ENCODE data around the gene FUS. TPM values are rescaled to one million over a fixed set of nuclear protein-coding genes. Genes with fewer than 3 reads are reported as not detected.
A peak's percentile ranks its signal among the peaks of the same experiment; 100 is the strongest.

Gene FUS
- total RNA-seq, 1 experiment from 2014 or later, result 522 TPM

GRCh38 chr16:31187808-31188189 lies 7.9 kb downstream of the FUS start:
- intact Hi-C loops (cut with micrococcal nuclease), result no loop called here
- no peak for ATAC-seq
- H3K4me2 ChIP-seq (ENCODE audit: low read length), result no peak overlapping the region
- ChIA-PET POLR2A (no interaction called here), CTCF (no interaction called here), RAD21 (ENCODE audit: low non-redundant PET in 1 of 2, low total read pairs in 2 of 2, uncharacterized antibody in 2 of 2, unreplicated experiment in 2 of 2) (no interaction called here)
- no peak overlapping the region for H3K9ac ChIP-seq (ENCODE audit: low read length)
- peaks cover 100% of the 10 kb centered on the region for H3K79me2 ChIP-seq (ENCODE audit: insufficient read depth, low read length)
- no peak for DNase-seq (ENCODE audit: low read depth, low spot score)
- TF ChIP-seq, protein P1, sequence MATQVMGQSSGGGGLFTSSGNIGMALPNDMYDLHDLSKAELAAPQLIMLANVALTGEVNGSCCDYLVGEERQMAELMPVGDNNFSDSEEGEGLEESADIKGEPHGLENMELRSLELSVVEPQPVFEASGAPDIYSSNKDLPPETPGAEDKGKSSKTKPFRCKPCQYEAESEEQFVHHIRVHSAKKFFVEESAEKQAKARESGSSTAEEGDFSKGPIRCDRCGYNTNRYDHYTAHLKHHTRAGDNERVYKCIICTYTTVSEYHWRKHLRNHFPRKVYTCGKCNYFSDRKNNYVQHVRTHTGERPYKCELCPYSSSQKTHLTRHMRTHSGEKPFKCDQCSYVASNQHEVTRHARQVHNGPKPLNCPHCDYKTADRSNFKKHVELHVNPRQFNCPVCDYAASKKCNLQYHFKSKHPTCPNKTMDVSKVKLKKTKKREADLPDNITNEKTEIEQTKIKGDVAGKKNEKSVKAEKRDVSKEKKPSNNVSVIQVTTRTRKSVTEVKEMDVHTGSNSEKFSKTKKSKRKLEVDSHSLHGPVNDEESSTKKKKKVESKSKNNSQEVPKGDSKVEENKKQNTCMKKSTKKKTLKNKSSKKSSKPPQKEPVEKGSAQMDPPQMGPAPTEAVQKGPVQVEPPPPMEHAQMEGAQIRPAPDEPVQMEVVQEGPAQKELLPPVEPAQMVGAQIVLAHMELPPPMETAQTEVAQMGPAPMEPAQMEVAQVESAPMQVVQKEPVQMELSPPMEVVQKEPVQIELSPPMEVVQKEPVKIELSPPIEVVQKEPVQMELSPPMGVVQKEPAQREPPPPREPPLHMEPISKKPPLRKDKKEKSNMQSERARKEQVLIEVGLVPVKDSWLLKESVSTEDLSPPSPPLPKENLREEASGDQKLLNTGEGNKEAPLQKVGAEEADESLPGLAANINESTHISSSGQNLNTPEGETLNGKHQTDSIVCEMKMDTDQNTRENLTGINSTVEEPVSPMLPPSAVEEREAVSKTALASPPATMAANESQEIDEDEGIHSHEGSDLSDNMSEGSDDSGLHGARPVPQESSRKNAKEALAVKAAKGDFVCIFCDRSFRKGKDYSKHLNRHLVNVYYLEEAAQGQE (IDR thresholded peaks at IDR 0.05; ENCODE audit: low read depth), result no peak
- TF ChIP-seq POLR2AphosphoS5 (IDR thresholded peaks at IDR 0.05; ENCODE audit: low read depth, low read length), result peak; percentile 33; the same call in 1 of the 2 replicates
- no peak overlapping the region for H2AFZ ChIP-seq (ENCODE audit: low read depth, low read length, poor library complexity, severe bottlenecking)
- no peaks in the 10 kb centered on the region for H3K4me1 ChIP-seq (ENCODE audit: control insufficient read depth in 1 of 2, insufficient read depth in 2 of 2, low read length in 2 of 2)
- no TSS peak for BruUV-seq (replicated peaks)
- no peaks in the 10 kb centered on the region for H3K9me3 ChIP-seq (ENCODE audit: control insufficient read depth in 1 of 2, insufficient read depth in 1 of 2, low read depth in 1 of 2, low read length in 2 of 2)
- peaks cover 90 to 99% of the 10 kb centered on the region in 2 experiments for H3K36me3 ChIP-seq (ENCODE audit: control insufficient read depth in 1 of 2, insufficient read depth in 2 of 2, low read length in 2 of 2)
- no peak overlapping the region for H3K27ac ChIP-seq (ENCODE audit: low read depth, low read length)
- no peaks in the 10 kb centered on the region for H3K9me2 ChIP-seq (ENCODE audit: insufficient read depth)
- H3K27me3 ChIP-seq (ENCODE audit: insufficient read depth, low read length), result no peaks in the 10 kb centered on the region
- H3K4me3 ChIP-seq (replicated peaks in 1 of 2; ENCODE audit: low read depth in 1 of 2, low read length in 2 of 2), result no peak overlapping the region
- peaks cover 88% of the 10 kb centered on the region for H4K20me1 ChIP-seq (ENCODE audit: insufficient read depth)

DNA sequence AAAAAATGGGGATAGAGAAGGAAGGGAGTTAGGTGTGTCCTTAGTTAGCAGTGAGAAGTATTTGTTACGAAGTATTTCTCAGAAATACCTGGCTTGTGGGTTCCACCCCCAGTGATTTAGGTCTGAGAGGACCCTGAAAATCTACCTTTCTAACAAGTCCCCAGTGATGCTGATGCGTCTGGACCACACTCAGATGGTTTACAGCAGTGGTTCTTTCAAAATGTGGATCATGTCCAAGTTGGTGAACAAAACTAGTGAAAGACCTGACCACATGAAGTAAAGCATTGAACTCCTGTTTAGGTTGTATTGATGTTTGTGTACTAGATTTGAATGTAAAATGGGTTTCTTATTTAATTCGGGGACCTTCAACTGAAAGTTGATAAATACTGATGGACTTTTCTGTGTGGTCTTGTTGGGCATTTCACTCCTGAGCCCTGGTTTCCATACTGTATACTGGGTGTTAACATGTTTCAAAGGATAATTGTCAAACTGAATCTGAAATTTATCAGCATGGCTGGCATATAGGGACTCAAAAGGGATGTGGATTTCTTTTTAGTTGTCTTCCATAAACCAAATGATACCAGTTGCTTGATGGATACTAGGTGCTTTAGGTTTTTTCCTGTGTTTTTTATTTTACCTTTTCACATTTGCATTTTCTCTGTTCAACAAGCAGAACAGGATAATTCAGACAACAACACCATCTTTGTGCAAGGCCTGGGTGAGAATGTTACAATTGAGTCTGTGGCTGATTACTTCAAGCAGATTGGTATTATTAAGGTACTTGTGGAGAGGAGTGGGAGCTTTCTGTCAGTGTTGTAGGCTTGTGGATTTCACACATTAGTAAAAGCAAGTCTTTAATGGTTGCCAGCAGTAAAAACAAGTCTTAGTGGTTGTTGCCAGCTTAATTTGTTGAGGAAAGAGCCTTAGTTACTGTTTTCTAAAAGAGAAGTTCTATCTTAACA lies 8.8 kb downstream of the FUS start:
- intact Hi-C loops (cut with micrococcal nuclease), result no loop called here
- TF ChIP-seq EGR1 (IDR thresholded peaks at IDR 0.05; ENCODE audit: low read depth) (no peak), EZH2phosphoT487 (IDR thresholded peaks at IDR 0.05; ENCODE audit: borderline replicate concordance) (no peak), POLR2A (IDR thresholded peaks at IDR 0.05; ENCODE audit: borderline replicate concordance, extremely low read depth, insufficient read depth, insufficient read length) (no peak), TCF7L2 (IDR thresholded peaks at IDR 0.05; ENCODE audit: borderline replicate concordance, extremely low read depth, insufficient read depth, insufficient read length) (no peak), SP1 (IDR thresholded peaks at IDR 0.05; ENCODE audit: low read depth) (no peak), ZNF274 (IDR thresholded peaks at IDR 0.05; ENCODE audit: low read depth, low read length) (no peak), CBX3 (IDR thresholded peaks at IDR 0.05; ENCODE audit: low read depth) (no peak)
- TF ChIP-seq, protein P2, sequence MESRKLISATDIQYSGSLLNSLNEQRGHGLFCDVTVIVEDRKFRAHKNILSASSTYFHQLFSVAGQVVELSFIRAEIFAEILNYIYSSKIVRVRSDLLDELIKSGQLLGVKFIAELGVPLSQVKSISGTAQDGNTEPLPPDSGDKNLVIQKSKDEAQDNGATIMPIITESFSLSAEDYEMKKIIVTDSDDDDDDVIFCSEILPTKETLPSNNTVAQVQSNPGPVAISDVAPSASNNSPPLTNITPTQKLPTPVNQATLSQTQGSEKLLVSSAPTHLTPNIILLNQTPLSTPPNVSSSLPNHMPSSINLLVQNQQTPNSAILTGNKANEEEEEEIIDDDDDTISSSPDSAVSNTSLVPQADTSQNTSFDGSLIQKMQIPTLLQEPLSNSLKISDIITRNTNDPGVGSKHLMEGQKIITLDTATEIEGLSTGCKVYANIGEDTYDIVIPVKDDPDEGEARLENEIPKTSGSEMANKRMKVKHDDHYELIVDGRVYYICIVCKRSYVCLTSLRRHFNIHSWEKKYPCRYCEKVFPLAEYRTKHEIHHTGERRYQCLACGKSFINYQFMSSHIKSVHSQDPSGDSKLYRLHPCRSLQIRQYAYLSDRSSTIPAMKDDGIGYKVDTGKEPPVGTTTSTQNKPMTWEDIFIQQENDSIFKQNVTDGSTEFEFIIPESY (IDR thresholded peaks at IDR 0.05; ENCODE audit: extremely low read depth, insufficient replicate concordance, low read length), result no peak
- TF ChIP-seq, protein P3, sequence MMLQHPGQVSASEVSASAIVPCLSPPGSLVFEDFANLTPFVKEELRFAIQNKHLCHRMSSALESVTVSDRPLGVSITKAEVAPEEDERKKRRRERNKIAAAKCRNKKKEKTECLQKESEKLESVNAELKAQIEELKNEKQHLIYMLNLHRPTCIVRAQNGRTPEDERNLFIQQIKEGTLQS (IDR thresholded peaks at IDR 0.05), result no peak

More for the DNA sequence above, 8.8 kb downstream of the FUS start:
- peaks cover 89 to 98% of the 10 kb centered on the region in 2 experiments for H3K36me3 ChIP-seq (ENCODE audit: control insufficient read depth in 1 of 2, insufficient read depth in 2 of 2, low read length in 2 of 2)
- no peaks in the 10 kb centered on the region for H3K27me3 ChIP-seq (ENCODE audit: insufficient read depth, low read length)
- H3K79me2 ChIP-seq (ENCODE audit: insufficient read depth, low read length), result peaks cover 100% of the 10 kb centered on the region
- ChIA-PET RAD21 (ENCODE audit: low non-redundant PET in 1 of 2, low total read pairs in 2 of 2, uncharacterized antibody in 2 of 2, unreplicated experiment in 2 of 2) (no interaction called here), POLR2A (interaction anchor here (2.3 kb wide), 1 partner anchor 9 kb away, joined by 11 read pairs; the partner anchor contains the start of gene FUS), CTCF (no interaction called here)
- ATAC-seq (no peak), DNase-seq (ENCODE audit: low read depth, low spot score) (no peak)
- no peak overlapping the region for H3K9ac ChIP-seq (ENCODE audit: low read length)
- no peak overlapping the region for H3K4me2 ChIP-seq (ENCODE audit: low read length)
- H3K27ac ChIP-seq (ENCODE audit: low read depth, low read length), result no peak overlapping the region
- no peaks in the 10 kb centered on the region for H3K9me3 ChIP-seq (ENCODE audit: control insufficient read depth in 1 of 2, insufficient read depth in 1 of 2, low read depth in 1 of 2, low read length in 2 of 2)
- no peak overlapping the region for H2AFZ ChIP-seq (ENCODE audit: low read depth, low read length, poor library complexity, severe bottlenecking)
- H3K9me2 ChIP-seq (ENCODE audit: insufficient read depth), result no peaks in the 10 kb centered on the region
- no peaks in the 10 kb centered on the region for H3K4me1 ChIP-seq (ENCODE audit: control insufficient read depth in 1 of 2, insufficient read depth in 2 of 2, low read length in 2 of 2)
- peaks cover 86% of the 10 kb centered on the region for H4K20me1 ChIP-seq (ENCODE audit: insufficient read depth)
- BruUV-seq (replicated peaks), result no TSS peak
- no peak overlapping the region for H3K4me3 ChIP-seq (replicated peaks in 1 of 2; ENCODE audit: low read depth in 1 of 2, low read length in 2 of 2)
